DOHH2 (cell line): ENCODE results near the gene FUT6.

Experiments used
- H3F3A ChIP-seq: fragments of 200-600 bp; sonication (generic), shearing (Covaris generic); 2 replicates; pipeline ENCODE4 v1.6.0; 2016; ENCODE audit warnings: antibody characterized with exemption, mild to moderate bottlenecking; ENCODE audit not compliant: control insufficient read depth, insufficient read depth
- H3K27ac ChIP-seq: fragments of 200-600 bp; sonication (generic); 2 replicates; pipeline ENCODE4 v1.5.1; 2014; ENCODE audit warnings: low read depth, mild to moderate bottlenecking, low read length, moderate library complexity
- H3K27me3 ChIP-seq: fragments of 200-600 bp; sonication (generic); 2 replicates; pipeline ENCODE4 v1.6.1; 2014; ENCODE audit warnings: mild to moderate bottlenecking, low read length, mixed read lengths; ENCODE audit not compliant: control insufficient read depth
- H3K36me3 ChIP-seq: fragments of 200-600 bp; sonication (generic); 2 replicates; pipeline ENCODE4 v1.6.1; 2014; ENCODE audit warnings: mild to moderate bottlenecking, low read length, moderate library complexity, mixed read lengths; ENCODE audit not compliant: control insufficient read depth
- H3K4me1 ChIP-seq: fragments of 200-600 bp; sonication (generic); 2 replicates; pipeline ENCODE4 v1.6.1; 2014; ENCODE audit warnings: mild to moderate bottlenecking, low read length, mixed read lengths; ENCODE audit not compliant: control insufficient read depth
- H3K4me2 ChIP-seq: fragments of 200-600 bp; sonication (generic); 2 replicates; pipeline ENCODE4 v1.6.0; 2014; ENCODE audit warnings: mild to moderate bottlenecking, low read length, moderate library complexity
- H3K4me3 ChIP-seq: fragments of 200-600 bp; sonication (generic); 2 replicates; pipeline ENCODE4 v1.5.1; 2014; ENCODE audit warnings: mild to moderate bottlenecking, low read length, mixed read lengths
- H3K79me2 ChIP-seq: fragments of 200-600 bp; sonication (generic); 2 replicates; pipeline ENCODE4 v1.6.1; 2014; ENCODE audit warnings: mild to moderate bottlenecking, low read length, mixed read lengths; ENCODE audit not compliant: control insufficient read depth
- H3K9me2 ChIP-seq: fragments of 200-600 bp; sonication (generic); replicated peaks from 2 replicates; pipeline ENCODE4 v1.6.1; 2014; ENCODE audit warnings: mild to moderate bottlenecking, low read length, mixed read lengths; ENCODE audit not compliant: control insufficient read depth
- H3K9me3 ChIP-seq: fragments of 200-600 bp; sonication (generic); 2 replicates; pipeline ENCODE4 v1.6.1; 2014; ENCODE audit warnings: antibody characterized with exemption, low read length, mixed read lengths; ENCODE audit not compliant: control insufficient read depth, insufficient read depth
- H4K20me1 ChIP-seq: fragments of 200-600 bp; sonication (generic); 2 replicates; pipeline ENCODE4 v1.6.0; 2014; ENCODE audit warnings: low read depth, mild to moderate bottlenecking, antibody characterized with exemption, low read length, moderate library complexity; ENCODE audit not compliant: control insufficient read depth, insufficient read depth
- CTCF ChIP-seq: fragments of 200-600 bp; sonication (generic); IDR thresholded peaks from one replicate; pipeline ENCODE4 v1.5.1; 2014; ENCODE audit warnings: antibody characterized with exemption, mild to moderate bottlenecking, low read depth, low read length; ENCODE audit not compliant: poor library complexity, severe bottlenecking
- EZH2phosphoT487 ChIP-seq: fragments of 200-600 bp; sonication (generic); IDR thresholded peaks from 2 replicates; pipeline ENCODE4 v1.6.1; 2017; ENCODE audit warnings: borderline replicate concordance, mild to moderate bottlenecking, antibody characterized with exemption, low read length, moderate library complexity, mixed read lengths

The FUT6 gene

GRCh38 chr19:5867201-5868136 is 28.0 kb upstream of the FUT6 start:
- Histone ChIP-seq H3K4me2 (no peak overlapping the region), H3K4me1 (no peaks in the 10 kb centered on the region), H3K79me2 (no peaks in the 10 kb centered on the region), H4K20me1 (no peaks in the 10 kb centered on the region), H3F3A (no peaks in the 10 kb centered on the region), H3K9me3 (no peaks in the 10 kb centered on the region), H3K4me3 (no peak overlapping the region), H3K9me2 (no peaks in the 10 kb centered on the region), H3K36me3 (no peaks in the 10 kb centered on the region), H3K27ac (no peak overlapping the region), H3K27me3 (no peaks in the 10 kb centered on the region)
- TF ChIP-seq CTCF (no peak), EZH2phosphoT487 (no peak)

GRCh38 chr19:5865772-5866171 is 26.3 kb upstream of the FUT6 start:
- H3K9me3 ChIP-seq, result no peaks in the 10 kb centered on the region
- no peaks in the 10 kb centered on the region for H4K20me1 ChIP-seq
- H3K36me3 ChIP-seq, result no peaks in the 10 kb centered on the region
- H3K79me2 ChIP-seq, result no peaks in the 10 kb centered on the region
- no peaks in the 10 kb centered on the region for H3K4me1 ChIP-seq
- H3K27me3 ChIP-seq, result no peaks in the 10 kb centered on the region
- H3F3A ChIP-seq, result no peaks in the 10 kb centered on the region
- no peak overlapping the region for H3K4me2 ChIP-seq
- H3K9me2 ChIP-seq, result no peaks in the 10 kb centered on the region
- no peak overlapping the region for H3K4me3 ChIP-seq
- TF ChIP-seq CTCF (no peak), EZH2phosphoT487 (no peak)
- no peak overlapping the region for H3K27ac ChIP-seq

GRCh38 chr19:5864725-5865486 is 25.4 kb upstream of the FUT6 start:
- no peaks in the 10 kb centered on the region for H3K79me2 ChIP-seq
- H3K9me2 ChIP-seq, result no peaks in the 10 kb centered on the region
- no peak overlapping the region for H3K4me2 ChIP-seq
- no peaks in the 10 kb centered on the region for H3F3A ChIP-seq
- H3K36me3 ChIP-seq, result no peaks in the 10 kb centered on the region
- H3K27me3 ChIP-seq, result no peaks in the 10 kb centered on the region
- no peak overlapping the region for H3K4me3 ChIP-seq
- H3K4me1 ChIP-seq, result no peaks in the 10 kb centered on the region
- no peak for TF ChIP-seq EZH2phosphoT487
- TF ChIP-seq CTCF, result no peak
- no peaks in the 10 kb centered on the region for H3K9me3 ChIP-seq
- H3K27ac ChIP-seq, result no peak overlapping the region
- no peaks in the 10 kb centered on the region for H4K20me1 ChIP-seq
